Endothelial cell of umbilical vein (primary cell): Measurements from ENCODE around the gene CHN2. TPM values are rescaled to one million over a fixed set of nuclear protein-coding genes. Genes with fewer than 3 reads are reported as not detected.

Experiments used
- BruUV-seq: library from RNA; stranded (reverse); fragments of 400-500 nt; replicated peaks from 2 replicates; lab custom pipeline; 2021; lab: Mats Ljungman, UMichigan
- CTCF ChIA-PET: fragments of 300-600, 350-600 bp; sonication (Branson Sonifier 250); formaldehyde crosslinking; loops from one replicate; lab custom pipeline; 2021; ENCODE audit warnings: antibody characterized with exemption, inconsistent platforms; lab: Charles Lee
- POLR2A ChIA-PET: fragments of 300-600, 350-600 bp; sonication (Branson Sonifier 250); formaldehyde crosslinking; loops from one replicate; lab custom pipeline; 2021; ENCODE audit warnings: antibody characterized with exemption, inconsistent platforms; lab: Charles Lee
- DNase-seq: peaks from one replicate; pipeline ENCODE4 v3.0.0-alpha.2; 2011; ENCODE audit warnings: low read depth, low spot score
- FAIRE-seq: peaks from 2 replicates; lab custom pipeline; 2011; peaks lifted over from hg19 to GRCh38; lab: Jason Lieb, UNC
- H2AFZ ChIP-seq: 2 replicates; pipeline ENCODE4 v1.6.0; 2012; ENCODE audit warnings: low read depth, low read length, control low read depth, inconsistent platforms
- H3K27ac ChIP-seq: 2 replicates; pipeline ENCODE4 v1.5.1; 2011; ENCODE audit warnings: low read depth, mild to moderate bottlenecking, control low read depth, low read length, moderate library complexity; ENCODE audit not compliant: insufficient read depth
- H3K27me3 ChIP-seq, 2 experiments: 2 replicates each; pipeline versions ENCODE4 v1.6.0 to v1.6.1; 2011; ENCODE audit warnings: low read length in 2 of 2, mixed read lengths in 1 of 2; ENCODE audit not compliant: control insufficient read depth in 2 of 2, insufficient read depth in 2 of 2
- H3K36me3 ChIP-seq, 2 experiments: 2 replicates in 1 of 2; 3 replicates in 1 of 2; pipeline ENCODE4 v1.5.1; 2011; ENCODE audit warnings: low read length in 2 of 2, mild to moderate bottlenecking in 1 of 2, moderate library complexity in 1 of 2; ENCODE audit not compliant: control insufficient read depth in 2 of 2, insufficient read depth in 2 of 2; ENCODE audit errors: extremely low read depth in 1 of 2
- H3K4me1 ChIP-seq: 3 replicates; pipeline ENCODE4 v1.5.1; 2011; ENCODE audit warnings: mild to moderate bottlenecking, low read length; ENCODE audit not compliant: control insufficient read depth, insufficient read depth; ENCODE audit errors: extremely low read depth
- H3K4me2 ChIP-seq: 2 replicates; pipeline ENCODE4 v1.6.1; 2011; ENCODE audit warnings: low read length, control low read depth, mixed read lengths; ENCODE audit not compliant: insufficient read depth
- H3K4me3 ChIP-seq, 3 experiments: fragments of 200-600 bp in 1 of 3; sonication (generic), shearing (Covaris generic) in 1 of 3; replicated peaks in 1 of 3; 2 replicates each; pipeline ENCODE4 v1.5.1; 2011 to 2016; ENCODE audit warnings: control low read depth in 3 of 3, low read length in 3 of 3, mild to moderate bottlenecking in 2 of 3, inconsistent platforms in 1 of 3, low read depth in 1 of 3, moderate library complexity in 1 of 3; ENCODE audit not compliant: insufficient read depth in 1 of 3
- H3K79me2 ChIP-seq: 2 replicates; pipeline ENCODE4 v1.6.0; 2012; ENCODE audit warnings: low read length, inconsistent platforms; ENCODE audit not compliant: control insufficient read depth, insufficient read depth
- H3K9ac ChIP-seq: replicated peaks from 2 replicates; pipeline ENCODE3; 2011; ENCODE audit warnings: low read length, control low read depth; ENCODE audit not compliant: insufficient read depth; ENCODE audit errors: extremely low read depth
- H3K9me1 ChIP-seq: replicated peaks from 3 replicates; pipeline ENCODE4 v1.6.0; 2011; ENCODE audit warnings: mild to moderate bottlenecking, low read length; ENCODE audit not compliant: control insufficient read depth, insufficient read depth; ENCODE audit errors: extremely low read depth
- H3K9me3 ChIP-seq: replicated peaks from 2 replicates; pipeline ENCODE4 v1.5.1; 2012; ENCODE audit warnings: low read length, inconsistent platforms; ENCODE audit not compliant: control insufficient read depth, insufficient read depth
- H4K20me1 ChIP-seq: replicated peaks from 2 replicates; pipeline ENCODE3; 2011; ENCODE audit warnings: mild to moderate bottlenecking, low read length; ENCODE audit not compliant: control insufficient read depth, insufficient read depth; ENCODE audit errors: extremely low read depth
- CTCF ChIP-seq, 2 donors: IDR thresholded peaks; 1 replicate in 1 of 2; 2 replicates in 1 of 2; pipeline ENCODE4 v1.5.1; 2011; ENCODE audit warnings: low read length in 2 of 2, mild to moderate bottlenecking in 2 of 2, moderate library complexity in 2 of 2, control low read depth in 1 of 2, inconsistent platforms in 1 of 2, low read depth in 1 of 2; ENCODE audit not compliant: insufficient read depth in 1 of 2; ENCODE audit errors: extremely low read depth in 1 of 2
- EZH2 ChIP-seq: IDR thresholded peaks from 2 replicates; pipeline ENCODE4 v1.6.1; 2012; ENCODE audit warnings: borderline replicate concordance, low read depth, mild to moderate bottlenecking, moderate library complexity, low read length, inconsistent platforms; ENCODE audit not compliant: severe bottlenecking
- FOS ChIP-seq: IDR thresholded peaks from 2 replicates; pipeline ENCODE4 v1.6.1; 2011; ENCODE audit warnings: mild to moderate bottlenecking, low read length, moderate library complexity, borderline replicate concordance; ENCODE audit not compliant: insufficient read depth
- GATA2 ChIP-seq: IDR thresholded peaks from 2 replicates; pipeline ENCODE4 v1.7.0; 2011; ENCODE audit warnings: low read depth, mild to moderate bottlenecking, moderate library complexity, mixed read lengths, low read length; ENCODE audit not compliant: insufficient read length, insufficient read depth
- JUN ChIP-seq: IDR thresholded peaks from 2 replicates; pipeline ENCODE4 v1.6.1; 2011; ENCODE audit warnings: borderline replicate concordance, low read depth; ENCODE audit not compliant: insufficient read length, insufficient read depth
- MYC ChIP-seq: IDR thresholded peaks from one replicate; pipeline ENCODE4 v1.6.1; 2011; ENCODE audit warnings: mild to moderate bottlenecking, low read depth, low read length
- POLR2A ChIP-seq: IDR thresholded peaks from 2 replicates; pipeline ENCODE4 v1.6.1; 2012; ENCODE audit warnings: low read depth, mild to moderate bottlenecking, control low read depth, low read length
- POLR2AphosphoS5 ChIP-seq: IDR thresholded peaks from 2 replicates; pipeline ENCODE4 v1.6.1; 2012; ENCODE audit warnings: low read depth, mild to moderate bottlenecking, control low read depth, low read length, moderate library complexity; ENCODE audit not compliant: insufficient read depth
- dilution Hi-C: fragments of 300-500 bp; cut with MboI; formaldehyde crosslinking; loops from one replicate; pipeline ENCODE4 v1.15.0; 2019; ENCODE audit warnings: low sequenced_read_pairs; ENCODE audit not compliant: extremely low pct_ligation_motif_present
- intact Hi-C: fragments of 100-400 bp; cut with micrococcal nuclease; formaldehyde crosslinking; loops from one replicate; pipeline ENCODE4 v1.10.0; 2022
- polyA plus RNA-seq, 4 experiments: library from polyadenylated mRNA; depleted of rRNA in 3 of 4; stranded (reverse) in 3 of 4; unstranded in 1 of 4; fragments of >200 nt; gene quantifications; 2 replicates each; pipeline versions ENCODE4 v1.2.1 to v1.2.3, GENCODE V29; 2011 to 2012; ENCODE audit warnings: missing spikeins in 1 of 4
- total RNA-seq: library from RNA; stranded (reverse); gene quantifications from 2 replicates; pipeline ENCODE4 v1.2.3, GENCODE V29; 2021
- TF ChIP-seq, protein P1 (sequence below): IDR thresholded peaks from 2 replicates; pipeline ENCODE4 v1.6.1; 2011; ENCODE audit not compliant: insufficient read depth, insufficient read length

The CHN2 gene
- total and polyA plus RNA-seq, 2 donors (not counting 3 experiments of a cell fraction or from before 2014, with no cell fraction given), result 1.4 to 5.0 TPM

- TF ChIP-seq, protein P1, sequence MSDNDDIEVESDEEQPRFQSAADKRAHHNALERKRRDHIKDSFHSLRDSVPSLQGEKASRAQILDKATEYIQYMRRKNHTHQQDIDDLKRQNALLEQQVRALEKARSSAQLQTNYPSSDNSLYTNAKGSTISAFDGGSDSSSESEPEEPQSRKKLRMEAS, result no peak
- TF ChIP-seq JUN (no peak), GATA2 (no peak), POLR2A (no peak), FOS (no peak), CTCF (IDR thresholded peaks at IDR 0.05; ENCODE audit: extremely low read depth in 1 of 2, insufficient read depth in 1 of 2, low read depth in 1 of 2, low read length in 2 of 2) (no peak), EZH2 (no peak), MYC (no peak), POLR2AphosphoS5 (no peak)
- no peaks in the 10 kb centered on the region for H3K79me2 ChIP-seq
- BruUV-seq, result no TSS peak
- H3K27me3 ChIP-seq, result no peaks in the 10 kb centered on the region
- H3K9me3 ChIP-seq, result no peaks in the 10 kb centered on the region
- dilution Hi-C loops, result no loop called here
- no peaks in the 10 kb centered on the region for H4K20me1 ChIP-seq
- peak overlapping the region; percentile 23 for H2AFZ ChIP-seq
- intact Hi-C loops, result no loop called here
- H3K4me1 ChIP-seq, result peaks cover 18% of the 10 kb centered on the region
- H3K9ac ChIP-seq, result no peak overlapping the region
- no peaks in the 10 kb centered on the region for H3K9me1 ChIP-seq
- H3K36me3 ChIP-seq, result no peaks in the 10 kb centered on the region
- POLR2A ChIA-PET, result no interaction called here
- no peak overlapping the region for H3K27ac ChIP-seq
- no peak overlapping the region for H3K4me2 ChIP-seq
- DNase-seq, result no peak
- no peak overlapping the region for H3K4me3 ChIP-seq
- CTCF ChIA-PET, result interaction anchor here (1.0 to 2.9 kb wide), 3 partner anchors 10 to 65 kb away, joined by 3 to 22 read pairs (median 6); no protein-coding TSS in a partner anchor
- FAIRE-seq, result no peak
Measured at GRCh38 chr7:29254591-29254990, 60.0 kb downstream of the CHN2 start.
